Measurements from ENCODE around the gene FURIN.
"Not testable (repeated sequence)": the region's sequence is repeated elsewhere in the genome, so short reads cannot be mapped to it uniquely, and the experiment has no call there.

Gene FURIN

GRCh38 chr15:90895571-90896117, 27.3 kb downstream of the FURIN start:
- no peak overlapping the region for H3K4me3 ChIP-seq (ENCODE audit: low read depth, low read length)
- DNase-seq (ENCODE audit: low read depth): no peak
- no peak for TF ChIP-seq CTCF (IDR thresholded peaks at IDR 0.05; ENCODE audit: insufficient read depth, low read depth, low read length, missing control alignments)

- peak; percentile 84 for DNase-seq (ENCODE audit: low read depth)
- H3K4me3 ChIP-seq (ENCODE audit: low read depth, low read length): not testable (repeated sequence)
These were observed 28.8 kb downstream of the FURIN start for GRCh38 chr15:90897131-90897655.

GRCh38 chr15:90901175-90902039, 33.0 kb downstream of the FURIN start:
- no peak for TF ChIP-seq CTCF (IDR thresholded peaks at IDR 0.05; ENCODE audit: insufficient read depth, low read depth, low read length, missing control alignments)
- DNase-seq (ENCODE audit: low read depth): no peak
- H3K4me3 ChIP-seq (ENCODE audit: low read depth, low read length): peak overlapping the region; percentile 69

More at GRCh38 chr15:90897131-90897655, 28.8 kb downstream of the FURIN start:
- TF ChIP-seq CTCF (IDR thresholded peaks at IDR 0.05; ENCODE audit: insufficient read depth, low read depth, low read length, missing control alignments): peak; percentile 4

- peak; percentile 91 for DNase-seq (ENCODE audit: low read depth)
- TF ChIP-seq CTCF (IDR thresholded peaks at IDR 0.05; ENCODE audit: insufficient read depth, low read depth, low read length, missing control alignments): peak; percentile 84
- H3K4me3 ChIP-seq (ENCODE audit: low read depth, low read length): peak overlapping the region; percentile 69
These were observed 33.9 kb downstream of the FURIN start for GRCh38 chr15:90902040-90902839.

- H3K4me3 ChIP-seq (ENCODE audit: low read depth, low read length): peak within 1 kb of the TSS; percentile 73
- TF ChIP-seq CTCF (IDR thresholded peaks at IDR 0.05; ENCODE audit: insufficient read depth, low read depth, low read length, missing control alignments): no peak
- peak; percentile 91 for DNase-seq (ENCODE audit: low read depth)
These were observed 34.7 kb downstream of the FURIN start, which contains the start of gene MAN2A2 for GRCh38 chr15:90902840-90903732. Gene MAN2A2 (plus strand): TSS chr15:90903302. CDS start chr15:90904208, 906 bp downstream.

All from GM12865 (cell line).